HG03097 (cell line): ENCODE measurements around the gene KRT80.

ENCODE experiments used
- ATAC-seq: cut with Tn5 transposase; IDR thresholded peaks from one replicate; pipeline ENCODE4 v1.9.1; 2021; ENCODE audit not compliant: unreplicated experiment, low FRiP score

KRT80 gene

DNA sequence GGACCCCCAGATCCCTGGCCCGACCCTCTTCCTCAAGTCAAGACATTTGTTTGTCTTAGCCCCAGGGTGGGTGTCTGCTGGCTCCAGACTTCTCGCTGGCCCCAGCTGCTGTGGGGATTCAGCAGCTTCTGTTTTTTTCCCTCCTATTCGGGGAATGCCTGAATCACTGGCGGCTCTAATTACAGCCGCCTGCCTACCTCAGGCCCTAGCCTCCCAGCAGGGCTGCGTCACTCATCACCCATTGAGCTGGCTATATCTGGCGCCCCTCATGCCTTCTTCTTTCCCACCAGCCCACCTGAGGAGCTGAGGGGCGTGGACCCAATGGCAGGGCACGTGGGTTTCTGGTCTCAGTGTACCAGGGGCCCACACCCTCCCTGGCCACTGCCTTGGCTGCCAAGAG lies 10.1 kb downstream of the KRT80 start:
- no peak for ATAC-seq

DNA sequence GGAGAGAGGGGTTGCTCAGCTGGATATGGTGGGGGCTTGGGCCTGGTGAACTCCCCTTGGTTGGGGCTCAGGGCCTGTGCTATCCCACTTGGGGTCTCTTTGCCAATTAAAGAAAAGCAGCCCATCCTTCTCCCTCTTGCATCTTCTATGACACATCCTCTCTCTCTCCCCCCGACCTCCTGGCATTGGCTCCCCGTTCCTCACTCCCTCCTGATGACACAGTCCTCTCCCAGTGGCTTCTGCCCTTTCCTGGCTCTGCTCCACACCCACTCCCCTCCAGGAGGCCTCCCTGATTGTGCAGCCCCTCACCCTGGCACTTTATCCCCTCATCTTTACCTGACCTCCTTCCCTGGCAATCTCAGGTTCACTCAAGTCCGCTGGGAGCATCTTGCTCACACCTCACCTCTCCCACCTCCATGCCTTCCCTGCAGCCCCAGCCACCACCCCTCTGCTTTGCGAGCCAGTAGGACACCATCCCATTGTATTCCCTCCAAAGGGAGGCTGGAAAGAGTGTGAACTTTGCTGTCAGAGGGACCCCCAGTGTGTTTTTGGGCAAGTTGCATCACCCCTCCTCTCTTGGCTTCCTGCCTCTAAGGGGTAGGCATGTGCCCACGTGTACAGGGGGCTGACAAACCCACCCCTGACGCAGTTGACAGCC lies 10.7 kb downstream of the KRT80 start:
- ATAC-seq: no peak

DNA sequence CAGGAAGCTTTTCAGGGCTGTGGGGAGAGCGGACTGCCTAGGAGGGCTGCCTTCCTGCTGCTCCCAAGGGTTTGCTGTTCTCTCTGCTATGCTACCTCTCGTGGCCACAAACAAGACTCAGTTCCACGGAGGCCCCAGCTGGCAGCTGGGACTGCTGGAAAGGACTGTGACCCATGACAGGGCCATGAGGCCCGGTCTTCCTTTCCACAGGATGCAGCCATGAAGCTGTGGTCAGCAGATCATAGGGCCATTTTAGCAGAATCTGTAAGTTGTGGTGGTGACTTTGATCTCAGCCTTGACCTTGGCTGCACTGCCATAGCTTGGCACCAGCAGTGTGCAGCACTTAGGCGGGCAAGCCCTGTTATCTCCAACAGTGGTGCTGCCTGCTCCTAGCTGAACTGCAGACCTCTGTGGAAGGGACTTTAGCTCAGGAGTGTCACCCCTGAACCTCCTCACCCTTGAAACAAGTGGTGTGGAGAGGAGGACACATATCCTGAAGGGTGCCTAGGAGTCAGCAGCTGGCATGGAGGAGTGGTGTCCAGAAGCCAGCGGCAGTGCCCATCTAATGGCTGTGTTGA lies 12.3 kb downstream of the KRT80 start:
- no peak for ATAC-seq

DNA sequence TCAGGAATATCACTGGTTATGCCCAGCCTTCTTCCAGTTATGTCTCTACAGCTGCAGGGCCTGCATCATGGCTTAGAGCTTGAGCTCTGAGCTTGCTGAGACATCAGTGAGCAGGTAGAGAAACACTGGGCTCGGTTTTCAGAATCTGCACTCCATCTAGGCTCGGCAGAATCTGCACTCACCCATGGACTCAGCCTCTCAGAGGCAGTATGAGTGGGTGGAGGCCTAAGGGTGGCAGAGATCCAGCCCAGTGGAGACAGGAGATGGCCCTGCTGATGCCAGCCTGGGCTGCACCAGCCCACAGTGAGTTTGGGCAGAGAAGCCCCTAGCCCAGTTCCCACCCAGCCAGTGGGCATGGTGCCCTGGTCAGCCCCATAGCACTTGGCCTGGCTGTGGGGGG lies 12.8 kb downstream of the KRT80 start:
- ATAC-seq: no peak

DNA sequence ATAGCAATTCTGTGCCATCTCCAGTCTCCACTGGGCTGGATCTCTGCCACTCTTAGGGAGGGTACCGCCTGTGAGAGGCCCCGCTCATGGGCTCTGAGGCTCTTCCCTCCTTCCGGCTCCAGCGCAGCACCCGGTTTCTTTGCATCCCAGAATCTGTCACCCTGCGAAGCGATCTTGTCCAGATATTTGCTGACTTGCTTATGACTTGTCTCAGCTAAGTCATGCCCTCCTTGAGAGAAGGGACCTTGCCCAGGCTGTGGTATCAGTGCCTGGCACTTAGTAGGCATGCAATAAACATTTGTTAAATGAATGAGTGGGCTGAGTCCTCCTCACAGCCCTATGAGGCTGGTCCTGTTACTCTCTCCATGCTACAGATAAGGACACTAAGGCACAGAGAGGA lies 13.4 kb downstream of the KRT80 start:
- no peak for ATAC-seq

DNA sequence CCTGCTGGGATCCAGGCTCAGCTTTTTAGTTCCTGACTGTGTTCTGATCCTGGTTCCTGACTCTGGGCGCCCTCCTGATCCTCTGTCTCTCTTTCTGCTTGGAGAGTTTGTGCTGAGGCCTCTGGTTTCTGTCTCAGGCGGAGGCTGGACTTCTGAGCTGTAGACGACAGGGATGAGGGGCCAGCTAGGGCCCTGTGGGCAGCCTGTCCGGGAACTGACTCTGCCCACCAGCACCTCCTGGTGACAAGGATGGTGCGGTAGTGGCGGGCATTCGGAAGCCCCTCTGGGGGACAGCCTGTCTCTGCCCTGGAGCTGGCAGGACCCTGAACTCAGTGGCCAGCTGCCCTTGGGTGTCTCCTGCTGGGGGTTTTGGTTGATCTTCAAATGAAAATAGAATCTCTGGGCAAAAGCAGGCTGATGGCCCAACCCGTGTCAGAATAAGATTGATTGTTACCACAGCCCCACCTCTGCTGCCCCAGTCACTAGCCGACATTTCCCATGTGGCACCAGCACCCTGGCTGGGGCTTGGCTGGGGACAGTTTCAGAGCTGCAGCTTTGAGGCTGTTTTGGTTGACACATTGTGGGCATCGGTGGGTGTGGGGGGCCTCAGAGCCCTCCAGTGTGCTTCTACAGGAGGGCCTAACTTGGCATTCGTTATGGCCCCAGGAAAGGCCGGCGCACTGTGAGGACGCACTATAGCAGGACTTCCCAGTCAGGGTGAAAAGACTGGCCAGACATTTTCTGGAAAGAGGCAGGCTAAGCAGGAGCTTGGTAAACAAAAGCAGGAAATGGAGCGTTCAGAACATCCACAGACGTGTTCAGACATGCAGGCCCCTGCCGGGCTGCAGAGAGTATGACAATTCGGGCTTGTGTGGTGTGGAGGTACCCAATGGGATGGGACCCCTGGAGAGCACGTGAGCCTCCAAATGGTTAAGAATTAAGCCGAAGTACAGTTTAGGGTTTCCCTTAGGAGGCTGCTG lies 16.2 kb downstream of the KRT80 start:
- no peak for ATAC-seq

DNA sequence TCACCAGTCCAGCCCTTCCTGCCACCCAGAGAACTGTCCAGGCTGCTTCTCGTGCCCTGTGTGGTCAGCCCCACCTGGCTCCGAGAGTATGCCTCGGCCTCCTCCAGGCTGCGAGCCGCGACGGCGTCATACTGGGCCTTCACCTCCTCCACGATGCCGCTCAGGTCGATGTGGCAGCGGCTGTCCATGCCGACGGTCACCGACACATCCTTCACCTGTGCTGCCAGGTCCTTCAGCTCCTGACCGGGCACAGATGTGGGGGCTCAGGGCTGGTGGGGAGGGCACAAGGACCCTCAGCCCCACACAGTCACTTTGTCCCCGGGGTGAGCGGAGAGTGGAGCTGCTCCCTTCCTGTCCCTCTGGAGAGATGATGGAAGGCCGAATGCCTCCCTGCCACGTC lies 18.3 kb downstream of the KRT80 start:
- no peak for ATAC-seq

DNA sequence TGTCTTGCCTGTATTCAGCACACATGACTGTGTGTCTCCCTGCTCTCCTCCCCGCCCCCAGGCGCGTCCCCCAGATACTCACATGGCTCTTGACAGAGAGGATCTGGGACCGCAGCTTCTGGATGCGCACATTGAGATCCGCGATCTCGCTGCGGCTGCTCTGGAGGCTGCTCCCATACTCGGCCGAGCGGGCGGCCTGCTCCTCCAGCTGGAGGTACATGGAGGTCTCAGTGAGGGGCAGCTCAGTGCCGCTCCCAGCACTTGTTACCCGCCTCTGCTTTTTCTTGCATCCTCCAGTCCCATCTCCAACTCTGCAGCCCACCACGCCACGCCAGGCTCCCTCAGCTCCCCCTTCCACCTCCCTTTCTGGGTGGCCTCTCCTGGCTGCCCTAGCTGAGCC lies 18.9 kb downstream of the KRT80 start:
- no peak for ATAC-seq

DNA sequence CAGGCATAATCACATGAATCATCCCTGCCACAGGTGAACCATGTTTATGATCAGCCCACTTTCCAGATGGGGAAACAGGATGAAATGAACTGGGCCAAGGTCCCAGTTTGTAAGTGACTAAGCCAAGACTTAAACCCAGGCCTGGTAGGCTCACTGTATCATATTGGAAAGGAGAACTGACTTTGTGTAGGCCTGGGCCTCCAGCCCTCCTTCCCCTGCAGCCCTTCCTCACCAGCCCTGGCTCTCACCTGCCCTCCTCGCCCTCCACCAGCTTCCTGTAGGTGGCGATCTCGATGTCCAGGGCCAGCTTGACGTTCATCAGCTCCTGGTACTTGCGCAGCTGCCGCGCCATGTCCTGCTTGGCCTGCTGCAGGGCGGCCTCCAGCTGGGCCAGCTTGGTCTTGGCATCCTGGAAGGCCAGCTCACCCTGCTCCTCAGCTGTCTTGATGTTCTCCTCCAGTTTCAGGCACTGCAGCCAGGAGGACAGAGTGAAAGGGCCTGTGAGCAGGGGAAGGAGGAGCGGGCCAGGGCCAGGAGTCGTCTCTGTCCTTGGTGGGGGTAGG lies 19.8 kb downstream of the KRT80 start:
- no peak for ATAC-seq

DNA sequence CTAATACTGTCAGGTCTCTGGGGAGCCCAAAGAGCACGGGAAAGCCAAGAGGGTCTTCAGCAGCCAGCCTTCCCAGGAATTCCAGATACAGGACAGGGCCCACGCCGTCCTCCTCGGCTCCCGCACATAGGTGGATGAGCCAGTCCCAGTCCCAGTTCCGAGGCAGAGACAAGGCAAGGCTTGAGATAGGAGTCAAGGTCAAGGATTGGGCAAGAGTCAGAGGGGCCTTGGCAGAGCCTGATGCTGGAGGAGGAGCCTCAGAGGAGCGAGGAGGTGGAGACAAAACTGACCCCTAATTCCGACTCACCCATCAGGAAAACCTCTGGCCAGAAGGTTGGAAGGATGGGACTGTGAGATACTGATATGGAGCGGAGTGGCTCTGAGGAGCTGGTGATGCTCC lies 21.0 kb downstream of the KRT80 start:
- no peak for ATAC-seq

DNA sequence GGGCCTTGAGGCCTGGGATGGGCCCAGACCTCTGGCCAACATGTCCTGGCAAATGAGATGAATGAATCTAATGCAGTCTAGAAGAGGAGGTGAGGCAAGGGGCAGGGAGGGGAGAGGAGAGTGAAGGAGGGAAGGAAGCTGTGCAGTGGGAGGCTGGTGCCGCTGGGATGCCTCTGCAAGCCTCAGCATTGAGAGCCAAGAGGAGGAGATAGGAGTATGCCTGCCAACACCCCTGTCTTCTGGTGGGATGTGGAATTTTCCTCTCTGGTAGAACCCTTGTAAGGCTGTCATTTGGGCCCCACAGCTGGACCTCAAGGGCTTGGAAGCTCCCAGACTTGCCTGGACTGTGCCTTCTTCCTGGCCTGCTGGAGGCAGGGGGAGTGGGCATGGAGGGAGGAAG lies 21.9 kb downstream of the KRT80 start:
- ATAC-seq: no peak

DNA sequence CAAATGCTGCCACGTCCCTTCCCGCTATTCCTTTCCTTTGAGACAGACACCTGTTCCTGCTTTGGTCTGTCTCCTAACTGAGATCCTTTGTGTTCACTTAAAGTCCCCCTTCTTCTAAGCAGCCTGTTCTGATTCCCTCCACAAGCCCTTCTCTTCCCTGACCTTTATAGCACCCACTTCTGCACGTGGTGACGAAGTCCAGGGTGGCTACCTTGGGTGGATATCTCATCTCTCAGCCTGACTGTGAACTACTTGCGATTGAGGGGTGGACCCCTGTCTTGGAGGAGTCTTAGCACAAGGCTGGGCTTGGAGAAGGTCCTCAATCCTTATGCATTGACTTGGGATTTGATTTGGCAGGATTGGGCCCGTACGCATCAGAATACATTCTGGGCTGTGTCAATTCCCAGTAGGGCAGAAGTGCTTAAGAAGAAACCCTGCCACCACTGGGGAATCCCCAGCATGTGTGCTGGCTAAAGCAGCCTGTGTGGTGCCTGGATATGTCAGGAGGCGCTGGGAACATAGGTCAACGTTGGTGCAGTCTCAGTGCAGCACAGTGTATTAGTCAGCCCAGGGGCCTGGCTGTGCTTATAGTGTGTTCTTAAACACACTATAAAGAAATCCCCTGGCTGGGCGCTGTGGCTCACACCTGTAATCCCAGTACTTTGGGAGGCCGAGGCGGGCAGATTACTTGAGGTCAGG lies 23.6 kb downstream of the KRT80 start:
- ATAC-seq: no peak

DNA sequence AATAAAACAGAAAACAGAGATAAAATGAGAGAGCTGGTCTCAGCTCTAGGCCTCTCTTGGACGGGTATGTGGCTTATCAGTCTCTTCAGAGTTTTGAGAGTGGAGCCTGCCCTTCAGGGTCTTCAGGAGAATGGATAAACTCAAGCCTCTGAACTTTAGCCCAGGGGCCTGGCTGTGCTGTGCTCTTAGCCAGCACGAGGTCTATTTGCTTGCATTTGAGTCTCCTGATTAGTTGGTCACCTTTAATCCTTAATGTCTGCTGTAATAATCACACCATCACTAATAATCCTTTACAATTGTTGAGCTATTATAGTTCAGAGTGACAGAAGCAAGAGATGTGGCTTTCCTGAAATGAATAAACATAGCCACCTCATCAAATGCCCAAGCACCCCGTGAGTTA lies 24.3 kb downstream of the KRT80 start:
- ATAC-seq: no peak

DNA sequence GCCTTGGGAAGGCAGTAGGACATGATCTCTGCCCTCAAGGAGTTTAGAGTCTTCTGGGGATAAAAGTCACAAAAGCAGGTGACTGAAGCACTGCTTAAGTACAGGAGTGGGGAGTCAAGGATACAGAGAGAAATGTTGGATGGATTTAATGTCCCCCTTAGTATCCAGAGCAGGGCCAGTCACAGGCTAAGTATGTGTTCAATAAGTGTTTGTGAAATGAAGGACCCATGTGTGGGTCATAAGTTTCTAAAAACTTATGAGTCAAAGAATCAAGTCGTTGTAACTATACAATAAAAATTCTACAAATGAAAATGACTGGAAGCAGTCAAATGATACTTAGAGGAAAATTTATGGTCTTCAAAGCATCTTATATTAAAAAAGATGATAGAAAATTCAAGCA lies 25.1 kb downstream of the KRT80 start:
- ATAC-seq: no peak

DNA sequence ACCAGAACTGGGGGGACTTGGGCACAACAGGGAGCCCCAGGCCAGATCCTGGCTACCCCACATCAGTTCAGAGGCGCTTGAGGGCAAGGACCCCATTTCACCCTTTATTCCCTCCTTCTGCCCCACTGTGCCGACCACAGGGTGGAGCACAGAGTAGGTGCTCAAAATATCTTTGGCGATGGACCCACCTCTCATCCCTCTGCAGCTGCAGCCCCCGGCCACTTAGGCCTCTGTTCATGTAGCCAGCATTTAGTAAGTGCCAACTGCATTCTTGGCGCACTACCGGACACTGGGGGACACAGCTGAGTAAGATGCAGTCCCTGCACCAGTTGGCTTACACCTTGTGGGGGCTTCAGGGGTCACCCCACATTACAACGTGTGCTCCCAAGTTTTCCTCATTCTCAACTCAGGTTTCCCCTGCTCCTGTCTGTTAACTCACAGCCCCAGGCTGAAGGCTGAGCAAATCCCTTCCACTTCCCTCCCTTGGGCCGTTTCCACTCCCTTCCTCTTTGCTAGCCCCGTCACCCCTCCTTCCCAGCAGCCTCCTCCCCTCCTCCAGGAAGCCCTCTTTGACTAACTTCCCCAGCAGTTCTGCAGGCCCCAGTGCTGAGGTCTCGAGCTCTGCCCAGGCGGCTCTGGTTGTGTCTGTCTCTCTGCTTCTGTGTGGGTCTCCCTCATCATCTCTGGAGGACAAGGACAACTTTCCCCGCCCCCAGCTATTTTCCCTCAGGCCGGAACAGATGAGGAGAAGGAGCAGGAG lies 26.5 kb downstream of the KRT80 start:
- no peak for ATAC-seq

DNA sequence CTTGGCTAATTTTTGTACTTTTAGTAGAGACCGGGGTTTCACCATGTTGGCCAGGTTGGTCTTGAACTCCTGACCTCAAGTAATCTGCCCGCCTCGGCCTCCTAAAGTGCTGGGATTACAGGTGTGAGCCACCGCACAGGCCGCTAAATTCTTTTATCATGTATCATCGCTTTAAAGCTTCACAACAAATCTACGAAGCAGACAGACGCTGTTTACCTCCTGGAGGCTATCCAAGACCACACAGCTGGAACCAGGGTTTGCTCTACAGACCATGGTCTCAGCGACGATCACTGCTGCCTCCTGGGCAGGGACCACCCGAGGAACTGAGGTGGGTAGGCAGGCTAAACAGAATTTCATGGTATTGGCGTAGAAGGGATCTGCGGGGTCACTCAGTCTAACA lies 27.2 kb downstream of the KRT80 start:
- no peak for ATAC-seq

DNA sequence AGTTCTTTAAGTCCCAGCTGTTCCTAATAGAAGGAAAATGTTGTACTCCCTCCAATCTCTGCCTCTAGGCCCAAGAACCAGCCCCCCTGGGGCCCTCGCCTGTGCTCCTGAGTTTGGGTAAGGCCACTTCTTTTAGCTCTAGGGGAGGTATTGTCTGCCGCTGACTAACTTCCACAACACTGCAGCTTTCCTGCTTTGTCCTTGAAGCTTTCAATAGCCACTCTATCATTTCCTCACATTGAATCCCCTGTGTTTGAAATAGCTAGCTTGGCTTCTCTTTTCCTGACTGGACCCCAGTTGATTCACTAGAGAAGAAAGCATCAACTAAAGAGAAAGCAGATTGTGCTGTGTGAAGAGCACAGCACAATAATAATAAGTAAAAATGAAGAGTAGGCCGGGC lies 28.8 kb downstream of the KRT80 start:
- no peak for ATAC-seq

DNA sequence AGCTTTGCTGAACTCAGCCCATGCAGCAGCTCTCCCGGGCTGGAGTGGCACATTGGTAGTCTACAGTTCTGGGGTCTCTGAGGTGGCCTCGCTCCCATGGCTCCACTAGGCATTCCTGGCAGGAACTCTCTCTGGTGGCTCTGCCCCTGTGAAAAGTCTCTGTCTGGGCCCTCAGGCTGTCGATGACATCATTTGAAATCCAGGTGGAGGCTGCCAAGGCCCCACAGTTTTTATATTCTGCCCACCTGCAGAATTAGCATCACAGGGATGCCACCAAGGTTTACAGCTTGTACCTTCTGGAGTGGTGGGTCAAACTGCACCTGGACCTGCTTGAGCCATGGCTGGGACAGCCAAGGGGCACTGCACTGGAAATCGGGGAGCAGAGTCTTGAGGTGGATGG lies 31.6 kb downstream of the KRT80 start:
- ATAC-seq: no peak

DNA sequence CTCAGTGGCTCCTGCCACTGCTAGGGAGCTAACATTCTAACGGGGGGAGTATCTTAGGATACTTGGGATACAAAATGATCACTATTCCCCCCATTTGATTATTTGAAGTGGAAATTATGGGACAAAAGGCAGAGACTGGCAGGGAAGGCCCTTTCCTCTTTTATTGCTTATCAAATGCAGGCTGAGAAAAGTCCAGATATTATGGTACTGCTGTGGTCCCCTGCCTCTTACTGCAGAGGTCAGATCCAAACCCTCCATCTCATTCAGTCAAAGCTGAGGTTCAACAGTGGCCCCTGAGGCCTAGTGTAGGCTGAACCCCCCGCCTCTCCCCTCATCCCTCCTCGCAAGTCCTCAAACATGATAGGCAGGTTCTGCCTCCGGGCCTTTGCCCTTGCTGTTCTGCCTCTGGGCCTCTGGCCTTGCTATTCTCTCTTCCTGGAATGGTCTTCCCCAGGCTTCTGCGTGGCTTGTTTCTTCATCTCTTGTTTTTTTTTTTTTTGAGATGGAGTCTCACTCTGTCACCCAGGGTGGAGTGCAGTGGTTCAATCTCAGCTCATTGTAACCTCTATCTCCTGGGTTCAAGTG lies 34.2 kb downstream of the KRT80 start:
- no peak for ATAC-seq
